ENCODE results near the gene TCHP.

- TF ChIP-seq RAD21 (conservative IDR thresholded peaks at IDR 0.05) = no peak
- TF ChIP-seq, protein P1, sequence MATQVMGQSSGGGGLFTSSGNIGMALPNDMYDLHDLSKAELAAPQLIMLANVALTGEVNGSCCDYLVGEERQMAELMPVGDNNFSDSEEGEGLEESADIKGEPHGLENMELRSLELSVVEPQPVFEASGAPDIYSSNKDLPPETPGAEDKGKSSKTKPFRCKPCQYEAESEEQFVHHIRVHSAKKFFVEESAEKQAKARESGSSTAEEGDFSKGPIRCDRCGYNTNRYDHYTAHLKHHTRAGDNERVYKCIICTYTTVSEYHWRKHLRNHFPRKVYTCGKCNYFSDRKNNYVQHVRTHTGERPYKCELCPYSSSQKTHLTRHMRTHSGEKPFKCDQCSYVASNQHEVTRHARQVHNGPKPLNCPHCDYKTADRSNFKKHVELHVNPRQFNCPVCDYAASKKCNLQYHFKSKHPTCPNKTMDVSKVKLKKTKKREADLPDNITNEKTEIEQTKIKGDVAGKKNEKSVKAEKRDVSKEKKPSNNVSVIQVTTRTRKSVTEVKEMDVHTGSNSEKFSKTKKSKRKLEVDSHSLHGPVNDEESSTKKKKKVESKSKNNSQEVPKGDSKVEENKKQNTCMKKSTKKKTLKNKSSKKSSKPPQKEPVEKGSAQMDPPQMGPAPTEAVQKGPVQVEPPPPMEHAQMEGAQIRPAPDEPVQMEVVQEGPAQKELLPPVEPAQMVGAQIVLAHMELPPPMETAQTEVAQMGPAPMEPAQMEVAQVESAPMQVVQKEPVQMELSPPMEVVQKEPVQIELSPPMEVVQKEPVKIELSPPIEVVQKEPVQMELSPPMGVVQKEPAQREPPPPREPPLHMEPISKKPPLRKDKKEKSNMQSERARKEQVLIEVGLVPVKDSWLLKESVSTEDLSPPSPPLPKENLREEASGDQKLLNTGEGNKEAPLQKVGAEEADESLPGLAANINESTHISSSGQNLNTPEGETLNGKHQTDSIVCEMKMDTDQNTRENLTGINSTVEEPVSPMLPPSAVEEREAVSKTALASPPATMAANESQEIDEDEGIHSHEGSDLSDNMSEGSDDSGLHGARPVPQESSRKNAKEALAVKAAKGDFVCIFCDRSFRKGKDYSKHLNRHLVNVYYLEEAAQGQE (IDR thresholded peaks at IDR 0.05; ENCODE audit: borderline replicate concordance) = no peak
- TF ChIP-seq, protein P2, sequence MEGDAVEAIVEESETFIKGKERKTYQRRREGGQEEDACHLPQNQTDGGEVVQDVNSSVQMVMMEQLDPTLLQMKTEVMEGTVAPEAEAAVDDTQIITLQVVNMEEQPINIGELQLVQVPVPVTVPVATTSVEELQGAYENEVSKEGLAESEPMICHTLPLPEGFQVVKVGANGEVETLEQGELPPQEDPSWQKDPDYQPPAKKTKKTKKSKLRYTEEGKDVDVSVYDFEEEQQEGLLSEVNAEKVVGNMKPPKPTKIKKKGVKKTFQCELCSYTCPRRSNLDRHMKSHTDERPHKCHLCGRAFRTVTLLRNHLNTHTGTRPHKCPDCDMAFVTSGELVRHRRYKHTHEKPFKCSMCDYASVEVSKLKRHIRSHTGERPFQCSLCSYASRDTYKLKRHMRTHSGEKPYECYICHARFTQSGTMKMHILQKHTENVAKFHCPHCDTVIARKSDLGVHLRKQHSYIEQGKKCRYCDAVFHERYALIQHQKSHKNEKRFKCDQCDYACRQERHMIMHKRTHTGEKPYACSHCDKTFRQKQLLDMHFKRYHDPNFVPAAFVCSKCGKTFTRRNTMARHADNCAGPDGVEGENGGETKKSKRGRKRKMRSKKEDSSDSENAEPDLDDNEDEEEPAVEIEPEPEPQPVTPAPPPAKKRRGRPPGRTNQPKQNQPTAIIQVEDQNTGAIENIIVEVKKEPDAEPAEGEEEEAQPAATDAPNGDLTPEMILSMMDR (IDR thresholded peaks at IDR 0.05; ENCODE audit: poor library complexity, severe bottlenecking) = no peak
- no peak for TF ChIP-seq EZH2 (IDR thresholded peaks at IDR 0.05; ENCODE audit: borderline replicate concordance, insufficient read depth, low read length, poor library complexity, severe bottlenecking)
These were observed 38.3 kb upstream of the TCHP start for GRCh38 chr12:109861689-109862314.
